Natural killer cell (primary cell): ENCODE measurements around the gene SLCO2A1. TPM values are rescaled to one million over a fixed set of nuclear protein-coding genes. Genes with fewer than 3 reads are reported as not detected.

Source experiments
- ATAC-seq, 3 donors: fragments of 150-1000 bp in 2 of 3; fragments of 200-7000 bp in 1 of 3; cut with Tn5 transposase; 1 replicate in 1 of 3; 2 replicates in 2 of 3; pipeline ENCODE4 v1.10.0; 2021; ENCODE audit warnings: mild to moderate bottlenecking in 2 of 3, moderate library complexity in 2 of 3
- DNase-seq, 2 donors: peaks; one replicate each; pipeline versions ENCODE4 v3.0.0 to v3.0.0-alpha.2; 2013 to 2021; ENCODE audit warnings: mixed read lengths in 1 of 2
- H3K27ac ChIP-seq: one replicate; pipeline ENCODE4 v1.5.1; 2013; ENCODE audit warnings: mild to moderate bottlenecking, low read length
- H3K27me3 ChIP-seq: one replicate; pipeline ENCODE4 v1.6.1; 2013; ENCODE audit warnings: low read length; ENCODE audit not compliant: control insufficient read depth, insufficient read depth
- H3K36me3 ChIP-seq: one replicate; pipeline ENCODE4 v1.6.1; 2013; ENCODE audit warnings: low read length; ENCODE audit not compliant: control insufficient read depth, insufficient read depth
- H3K4me1 ChIP-seq: one replicate; pipeline ENCODE4 v1.6.1; 2013; ENCODE audit warnings: low read length; ENCODE audit not compliant: control insufficient read depth, insufficient read depth
- H3K4me3 ChIP-seq: one replicate; pipeline ENCODE4 v1.5.1; 2013; ENCODE audit warnings: low read length
- H3K9me3 ChIP-seq: one replicate; pipeline ENCODE4 v1.6.1; 2013; ENCODE audit warnings: low read length; ENCODE audit not compliant: control insufficient read depth, insufficient read depth
- H3K27ac Mint-ChIP-seq, 2 donors: one replicate each; pipeline ENCODE4 v1.8.0; 2022; ENCODE audit warnings: mild to moderate bottlenecking in 2 of 2, mixed read lengths in 2 of 2, moderate library complexity in 1 of 2
- H3K27me3 Mint-ChIP-seq, 2 donors: one replicate each; pipeline ENCODE4 v1.8.0; 2022; ENCODE audit warnings: low read depth in 2 of 2, mixed read lengths in 2 of 2
- H3K36me3 Mint-ChIP-seq: one replicate; pipeline ENCODE4 v1.8.0; 2022; ENCODE audit warnings: mixed read lengths
- H3K4me1 Mint-ChIP-seq, 2 donors: one replicate each; pipeline ENCODE4 v1.8.0; 2022; ENCODE audit warnings: mixed read lengths in 2 of 2
- H3K4me3 Mint-ChIP-seq: one replicate; pipeline ENCODE4 v1.8.0; 2022; ENCODE audit warnings: mild to moderate bottlenecking, moderate library complexity, mixed read lengths
- H3K9me3 Mint-ChIP-seq, 2 donors: one replicate each; pipeline ENCODE4 v1.8.0; 2022; ENCODE audit warnings: mixed read lengths in 2 of 2
- CTCF ChIP-seq: fragments of 200-600 bp; IDR thresholded peaks from one replicate; pipeline ENCODE4 v1.8.0; 2022; ENCODE audit warnings: antibody characterized with exemption
- WGBS: methylation state at CpG from one replicate; pipeline ENCODE4 v1.1.7; 2013; ENCODE audit warnings: missing lambda C conversion rate; ENCODE audit not compliant: insufficient coverage; 5-methylcytosine and 5-hydroxymethylcytosine counted together
- intact Hi-C: fragments of 100-400 bp; cut with micrococcal nuclease; formaldehyde crosslinking; loops from one replicate; pipeline ENCODE4 v1.14.2; 2022
- total RNA-seq, 4 donors: library from RNA; stranded (reverse); fragments of 120-200 nt in 1 of 4; gene quantifications; one replicate each; pipeline versions ENCODE4 v1.2.3 to v1.2.4, GENCODE V29; 2013 to 2022

Gene SLCO2A1
- total RNA-seq, 3 donors from 2014 or later (not counting 1 experiment from before 2014, with no cell fraction given), result not detected

GRCh38 chr3:133972156-133972555 is 57.6 kb downstream of the SLCO2A1 start:
- H3K4me1 ChIP-seq, result no peaks in the 10 kb centered on the region
- no peak overlapping the region for H3K27ac Mint-ChIP-seq
- intact Hi-C loops, result no loop called here
- peaks cover 0 to 5% of the 10 kb centered on the region in 2 donors for H3K27me3 Mint-ChIP-seq
- peaks cover 0 to 6% of the 10 kb centered on the region in 2 donors for H3K4me1 Mint-ChIP-seq
- WGBS, result no CpG with 5 or more reads among the region's 1 CpG
- H3K4me3 Mint-ChIP-seq, result no peak overlapping the region
- no peaks in the 10 kb centered on the region for H3K9me3 ChIP-seq
- H3K9me3 Mint-ChIP-seq, result peaks cover 0 to 2% of the 10 kb centered on the region in 2 donors
- peaks cover 5% of the 10 kb centered on the region for H3K36me3 Mint-ChIP-seq
- no peak overlapping the region for H3K4me3 ChIP-seq
- H3K27ac ChIP-seq, result no peak overlapping the region
- ATAC-seq, result no peak
- no peaks in the 10 kb centered on the region for H3K27me3 ChIP-seq
- DNase-seq, result no peak
- no peaks in the 10 kb centered on the region for H3K36me3 ChIP-seq
- TF ChIP-seq CTCF, result no peak

- Mint-ChIP-seq H3K4me1 (peaks cover 0 to 6% of the 10 kb centered on the region in 2 donors), H3K36me3 (peaks cover 5% of the 10 kb centered on the region), H3K27me3 (peaks cover 0 to 5% of the 10 kb centered on the region in 2 donors), H3K4me3 (no peak overlapping the region), H3K27ac (no peak overlapping the region), H3K9me3 (peaks cover 0 to 2% of the 10 kb centered on the region in 2 donors)
- no peaks in the 10 kb centered on the region for H3K36me3 ChIP-seq
- WGBS, result 85% methylated on average over 6 of the region's 6 CpGs
- H3K4me3 ChIP-seq, result no peak overlapping the region
- no peaks in the 10 kb centered on the region for H3K9me3 ChIP-seq
- H3K27me3 ChIP-seq, result no peaks in the 10 kb centered on the region
- H3K27ac ChIP-seq, result no peak overlapping the region
- TF ChIP-seq CTCF, result no peak
- intact Hi-C loops, result no loop called here
- no peak for DNase-seq
- H3K4me1 ChIP-seq, result no peaks in the 10 kb centered on the region
- no peak for ATAC-seq
Observed at GRCh38 chr3:133970916-133971315, 58.8 kb downstream of the SLCO2A1 start.

- peaks cover 0 to 5% of the 10 kb centered on the region in 2 donors for H3K27me3 Mint-ChIP-seq
- H3K9me3 Mint-ChIP-seq, result peaks cover 0 to 2% of the 10 kb centered on the region in 2 donors
- TF ChIP-seq CTCF, result no peak
Observed at GRCh38 chr3:133970339-133970738, 59.4 kb downstream of the SLCO2A1 start.

More at GRCh38 chr3:133970339-133970738, 59.4 kb downstream of the SLCO2A1 start:
- Histone ChIP-seq H3K27me3 (no peaks in the 10 kb centered on the region), H3K36me3 (no peaks in the 10 kb centered on the region), H3K9me3 (no peaks in the 10 kb centered on the region), H3K4me1 (no peaks in the 10 kb centered on the region), H3K27ac (no peak overlapping the region), H3K4me3 (no peak overlapping the region)
- intact Hi-C loops, result no loop called here
- ATAC-seq (no peak), DNase-seq (no peak)
- no peak overlapping the region for H3K27ac Mint-ChIP-seq
- peaks cover 5% of the 10 kb centered on the region for H3K36me3 Mint-ChIP-seq
- H3K4me1 Mint-ChIP-seq, result peaks cover 2 to 6% of the 10 kb centered on the region in 2 donors
- WGBS, result 93% methylated on average over 4 of the region's 5 CpGs
- no peak overlapping the region for H3K4me3 Mint-ChIP-seq
